ENCODE results near the gene UQCR11.

The UQCR11 gene

GRCh38 chr19:1626417-1627010, 21.3 kb upstream of the UQCR11 start:
- Mint-ChIP-seq H3K9me3 (no peaks in the 10 kb centered on the region), H3K27ac (no peak overlapping the region), H3K4me1 (ENCODE audit: low read depth) (no peaks in the 10 kb centered on the region), H3K4me3 (no peak overlapping the region), H3K36me3 (ENCODE audit: low read depth) (peaks cover 42% of the 10 kb centered on the region), H3K27me3 (no peaks in the 10 kb centered on the region)
- DNase-seq, result no peak

DNA sequence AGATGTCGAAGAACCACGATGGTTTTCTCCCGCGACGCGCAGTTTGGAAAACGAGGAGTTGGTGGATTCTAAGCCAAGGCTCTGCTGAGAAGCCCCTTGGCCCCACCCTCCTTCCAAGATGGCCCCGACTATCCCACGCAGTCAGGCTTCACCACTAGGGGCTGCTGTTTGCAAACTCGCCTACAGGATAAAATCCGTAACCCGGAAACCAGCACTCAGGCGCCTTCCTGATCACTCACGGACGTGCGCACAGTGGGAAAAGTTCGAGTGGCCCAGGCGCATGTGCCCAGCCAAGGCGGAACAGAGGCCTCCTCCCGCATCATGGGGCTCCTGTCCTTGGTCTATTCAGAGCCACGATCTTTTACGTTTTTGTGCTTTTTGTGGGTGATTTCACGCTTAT, 19.2 kb upstream of the UQCR11 start:
- Mint-ChIP-seq H3K4me1 (ENCODE audit: low read depth) (peaks cover under 1% of the 10 kb centered on the region), H3K27me3 (no peaks in the 10 kb centered on the region), H3K4me3 (no peak overlapping the region), H3K36me3 (ENCODE audit: low read depth) (peaks cover 53% of the 10 kb centered on the region), H3K9me3 (no peaks in the 10 kb centered on the region), H3K27ac (no peak overlapping the region)
- DNase-seq, result peak; percentile 65

- H3K27ac Mint-ChIP-seq, result peak overlapping the region; percentile 13
- peaks cover 13% of the 10 kb centered on the region for H3K4me1 Mint-ChIP-seq (ENCODE audit: low read depth)
- no peaks in the 10 kb centered on the region for H3K9me3 Mint-ChIP-seq
- peaks cover 68% of the 10 kb centered on the region for H3K36me3 Mint-ChIP-seq (ENCODE audit: low read depth)
- no peak for DNase-seq
- H3K4me3 Mint-ChIP-seq, result no peak overlapping the region
- no peaks in the 10 kb centered on the region for H3K27me3 Mint-ChIP-seq
Observed at GRCh38 chr19:1622541-1622940, 17.3 kb upstream of the UQCR11 start.

DNA sequence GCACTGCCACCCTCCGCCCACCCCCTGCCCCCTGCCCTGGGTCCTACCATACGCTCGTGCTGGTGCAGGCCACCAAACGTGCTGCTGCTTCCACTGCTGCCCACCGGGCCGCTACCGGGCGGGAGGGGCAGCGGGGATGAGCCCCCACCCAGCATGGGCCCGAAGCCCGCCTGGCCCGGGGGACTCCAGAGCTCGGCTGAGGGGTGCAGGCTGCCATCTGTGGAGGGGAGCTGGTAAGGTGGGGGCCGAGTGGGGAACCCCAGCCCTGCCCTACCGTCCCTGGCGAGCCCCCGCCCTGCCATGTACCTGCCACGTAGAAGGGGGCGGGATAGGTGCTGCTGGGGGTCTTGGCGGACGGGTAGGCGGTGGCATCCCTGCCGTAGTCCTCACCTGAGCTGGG, 16.7 kb upstream of the UQCR11 start:
- no peak overlapping the region for H3K4me3 Mint-ChIP-seq
- peaks cover 73% of the 10 kb centered on the region for H3K36me3 Mint-ChIP-seq (ENCODE audit: low read depth)
- peaks cover 18% of the 10 kb centered on the region for H3K4me1 Mint-ChIP-seq (ENCODE audit: low read depth)
- no peaks in the 10 kb centered on the region for H3K9me3 Mint-ChIP-seq
- DNase-seq, result no peak
- no peak overlapping the region for H3K27ac Mint-ChIP-seq
- no peaks in the 10 kb centered on the region for H3K27me3 Mint-ChIP-seq

DNA sequence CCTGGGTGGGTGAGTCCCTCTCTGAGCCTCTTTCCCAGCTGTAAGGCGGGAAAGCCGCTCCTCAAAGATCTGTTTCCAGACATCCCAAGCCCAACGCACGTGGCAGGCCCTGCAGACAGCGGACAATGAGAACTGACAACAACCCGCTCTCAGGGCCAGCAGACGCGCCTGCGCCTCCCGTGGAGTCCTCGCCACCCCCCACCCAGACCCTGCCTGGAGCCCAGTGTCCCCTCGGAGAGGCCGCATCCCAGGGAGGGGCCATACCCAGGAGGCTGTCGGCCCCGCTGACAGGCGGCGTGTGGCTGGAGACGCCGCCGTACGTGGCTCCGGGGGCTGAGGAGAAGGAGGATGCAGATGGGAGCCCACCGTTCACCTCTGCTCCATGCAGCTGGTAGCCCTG, 16.3 kb upstream of the UQCR11 start:
- H3K36me3 Mint-ChIP-seq (ENCODE audit: low read depth), result peaks cover 77% of the 10 kb centered on the region
- peaks cover 23% of the 10 kb centered on the region for H3K4me1 Mint-ChIP-seq (ENCODE audit: low read depth)

DNA sequence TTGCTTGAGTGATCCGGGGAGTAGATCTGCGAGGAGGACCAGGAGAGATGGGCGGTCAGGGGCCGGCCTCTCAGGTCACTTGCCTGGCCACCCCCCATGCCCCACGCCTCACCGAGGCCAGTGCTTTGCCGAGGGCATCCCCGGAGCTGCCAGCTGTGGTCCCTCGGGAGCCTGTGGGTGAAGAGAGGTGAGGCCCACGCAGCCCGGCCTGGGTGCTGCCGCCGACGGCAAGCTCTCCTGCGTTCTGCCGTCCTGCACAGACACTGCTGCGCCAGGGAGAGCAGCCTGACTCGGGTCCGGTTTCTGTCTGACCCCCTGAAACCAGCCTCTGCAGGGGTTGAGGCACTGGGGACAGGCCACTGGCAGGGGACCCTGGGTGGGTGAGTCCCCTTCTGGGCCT, 15.8 kb upstream of the UQCR11 start:
- no peak overlapping the region for H3K4me3 Mint-ChIP-seq
- no peak overlapping the region for H3K27ac Mint-ChIP-seq
- DNase-seq, result no peak
- H3K4me1 Mint-ChIP-seq (ENCODE audit: low read depth), result peaks cover 25% of the 10 kb centered on the region
- no peaks in the 10 kb centered on the region for H3K9me3 Mint-ChIP-seq
- H3K27me3 Mint-ChIP-seq, result no peaks in the 10 kb centered on the region
- peaks cover 81% of the 10 kb centered on the region for H3K36me3 Mint-ChIP-seq (ENCODE audit: low read depth)

More for the DNA sequence above, 16.3 kb upstream of the UQCR11 start:
- Mint-ChIP-seq H3K9me3 (no peaks in the 10 kb centered on the region), H3K27me3 (no peaks in the 10 kb centered on the region), H3K4me3 (no peak overlapping the region), H3K27ac (no peak overlapping the region)
- no peak for DNase-seq

GRCh38 chr19:1620502-1620901, 15.2 kb upstream of the UQCR11 start:
- no peaks in the 10 kb centered on the region for H3K9me3 Mint-ChIP-seq
- no peak for DNase-seq
- H3K4me3 Mint-ChIP-seq, result no peak overlapping the region
- H3K4me1 Mint-ChIP-seq (ENCODE audit: low read depth), result peaks cover 25% of the 10 kb centered on the region
- no peaks in the 10 kb centered on the region for H3K27me3 Mint-ChIP-seq
- peaks cover 81% of the 10 kb centered on the region for H3K36me3 Mint-ChIP-seq (ENCODE audit: low read depth)
- H3K27ac Mint-ChIP-seq, result no peak overlapping the region

DNA sequence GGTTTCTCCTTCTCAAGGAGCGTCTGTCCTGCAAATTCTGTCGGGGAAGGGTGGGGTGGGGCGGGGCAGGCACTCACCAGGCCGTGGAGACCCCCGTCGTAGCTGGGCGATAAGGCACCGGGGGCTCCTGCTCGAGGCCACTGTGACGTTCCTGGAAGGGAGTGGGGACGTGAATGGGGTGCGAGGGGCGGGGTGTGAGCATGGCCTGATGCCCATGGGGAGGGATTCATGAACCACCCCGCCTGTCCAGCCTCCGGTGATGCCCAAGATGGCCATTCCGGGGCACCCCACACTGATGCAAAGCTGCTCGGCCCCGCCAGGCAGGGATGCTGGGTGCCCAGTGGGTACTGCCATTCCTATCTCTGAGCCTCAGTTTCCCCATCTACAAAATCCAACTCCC, 14.4 kb upstream of the UQCR11 start:
- Mint-ChIP-seq H3K27me3 (no peaks in the 10 kb centered on the region), H3K4me3 (no peak overlapping the region), H3K9me3 (no peaks in the 10 kb centered on the region), H3K27ac (no peak overlapping the region), H3K36me3 (ENCODE audit: low read depth) (peaks cover 83% of the 10 kb centered on the region), H3K4me1 (ENCODE audit: low read depth) (peaks cover 25% of the 10 kb centered on the region)
- no peak for DNase-seq

- Mint-ChIP-seq H3K9me3 (no peaks in the 10 kb centered on the region), H3K27me3 (no peaks in the 10 kb centered on the region), H3K27ac (no peak overlapping the region), H3K4me3 (no peak overlapping the region), H3K4me1 (ENCODE audit: low read depth) (peaks cover 25% of the 10 kb centered on the region), H3K36me3 (ENCODE audit: low read depth) (peaks cover 83% of the 10 kb centered on the region)
- no peak for DNase-seq
Observed at GRCh38 chr19:1619094-1619439, 13.8 kb upstream of the UQCR11 start.

DNA sequence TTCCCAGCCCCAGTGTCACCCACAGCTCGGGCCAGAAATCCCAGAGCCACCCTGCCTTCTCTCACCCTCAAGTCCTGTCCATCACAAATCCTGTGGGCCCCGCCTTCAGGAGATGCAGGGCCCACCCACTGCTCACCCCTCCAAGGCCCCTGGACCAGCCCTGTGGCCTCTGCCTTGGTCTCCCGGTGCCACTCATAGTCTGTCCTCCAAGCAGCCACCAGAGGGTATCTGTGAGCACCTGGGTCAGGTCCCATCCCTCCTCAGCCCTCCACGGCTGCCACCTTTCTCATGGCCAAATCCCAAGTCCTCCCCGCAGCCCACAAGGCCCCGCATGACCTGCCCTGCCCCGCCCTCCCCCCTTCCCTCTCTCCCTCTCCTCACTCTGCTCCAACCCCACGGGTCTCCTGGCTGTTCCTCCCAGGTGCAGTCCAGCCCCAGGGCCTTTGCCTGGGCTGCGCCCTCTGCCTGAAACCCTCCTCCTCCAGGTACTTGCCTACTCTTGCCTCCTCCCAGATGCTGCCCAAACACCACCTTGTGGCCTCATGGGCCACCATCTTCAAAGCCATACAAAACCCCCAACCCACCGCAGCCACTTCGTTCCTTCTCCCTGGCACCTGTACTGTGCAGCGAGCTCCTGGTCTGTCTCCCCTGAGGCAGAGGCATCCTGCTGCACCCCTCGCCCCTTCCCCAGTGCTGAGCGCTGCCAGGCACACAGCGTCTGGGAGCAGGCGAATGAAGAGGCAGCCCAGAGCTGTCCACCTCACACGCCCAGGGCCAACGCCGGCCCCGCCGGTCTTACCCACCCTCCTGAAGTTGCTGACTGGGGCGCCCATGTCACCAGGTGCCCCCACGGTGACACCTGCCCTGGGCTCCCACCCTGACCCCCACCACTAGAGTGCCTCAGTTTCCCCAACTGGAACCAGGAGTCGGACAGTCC, 13.2 kb upstream of the UQCR11 start:
- no peaks in the 10 kb centered on the region for H3K9me3 Mint-ChIP-seq
- no peak for DNase-seq
- H3K4me3 Mint-ChIP-seq, result no peak overlapping the region
- H3K4me1 Mint-ChIP-seq (ENCODE audit: low read depth), result peaks cover 25% of the 10 kb centered on the region
- peak overlapping the region; percentile 70 for H3K27ac Mint-ChIP-seq
- H3K27me3 Mint-ChIP-seq, result no peaks in the 10 kb centered on the region
- H3K36me3 Mint-ChIP-seq (ENCODE audit: low read depth), result peaks cover 83% of the 10 kb centered on the region

DNA sequence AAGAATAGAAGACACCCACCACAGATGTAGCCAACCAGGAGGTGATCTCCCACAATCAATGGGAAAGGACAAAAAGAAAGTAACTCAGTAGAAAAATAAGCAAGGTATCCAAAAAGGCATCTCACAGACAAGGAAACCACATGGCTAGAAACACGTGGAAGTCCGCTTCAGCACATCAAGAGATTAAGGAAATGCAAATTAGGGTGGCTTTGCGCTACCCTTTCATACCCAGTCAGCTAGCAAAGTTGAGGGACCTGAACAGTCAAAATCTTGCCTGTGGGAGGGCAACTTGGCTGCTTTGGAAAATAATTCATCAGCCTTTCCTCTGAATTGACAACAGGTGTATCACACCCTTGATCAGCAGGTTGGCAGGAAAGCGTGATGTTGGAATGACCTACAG, 11.6 kb upstream of the UQCR11 start:
- peaks cover 88% of the 10 kb centered on the region for H3K36me3 Mint-ChIP-seq (ENCODE audit: low read depth)
- DNase-seq, result no peak
- no peaks in the 10 kb centered on the region for H3K9me3 Mint-ChIP-seq
- H3K27ac Mint-ChIP-seq, result peak overlapping the region; percentile 92
- peaks cover 25% of the 10 kb centered on the region for H3K4me1 Mint-ChIP-seq (ENCODE audit: low read depth)
- no peaks in the 10 kb centered on the region for H3K27me3 Mint-ChIP-seq
- H3K4me3 Mint-ChIP-seq, result no peak overlapping the region

GRCh38 chr19:1616396-1616795, 11.1 kb upstream of the UQCR11 start:
- H3K27ac Mint-ChIP-seq, result peak overlapping the region; percentile 92

GRCh38 chr19:1615156-1615765, 10.0 kb upstream of the UQCR11 start:
- H3K9me3 Mint-ChIP-seq, result no peaks in the 10 kb centered on the region
- H3K27ac Mint-ChIP-seq, result peak overlapping the region; percentile 37
- H3K27me3 Mint-ChIP-seq, result no peaks in the 10 kb centered on the region
- H3K4me1 Mint-ChIP-seq (ENCODE audit: low read depth), result peaks cover 37% of the 10 kb centered on the region
- H3K4me3 Mint-ChIP-seq, result no peak overlapping the region
- H3K36me3 Mint-ChIP-seq (ENCODE audit: low read depth), result peaks cover 90% of the 10 kb centered on the region
- no peak for DNase-seq

More at GRCh38 chr19:1616396-1616795, 11.1 kb upstream of the UQCR11 start:
- H3K36me3 Mint-ChIP-seq (ENCODE audit: low read depth), result peaks cover 89% of the 10 kb centered on the region
- no peaks in the 10 kb centered on the region for H3K9me3 Mint-ChIP-seq
- H3K4me3 Mint-ChIP-seq, result no peak overlapping the region
- H3K4me1 Mint-ChIP-seq (ENCODE audit: low read depth), result peaks cover 28% of the 10 kb centered on the region
- DNase-seq, result no peak
- H3K27me3 Mint-ChIP-seq, result no peaks in the 10 kb centered on the region

DNA sequence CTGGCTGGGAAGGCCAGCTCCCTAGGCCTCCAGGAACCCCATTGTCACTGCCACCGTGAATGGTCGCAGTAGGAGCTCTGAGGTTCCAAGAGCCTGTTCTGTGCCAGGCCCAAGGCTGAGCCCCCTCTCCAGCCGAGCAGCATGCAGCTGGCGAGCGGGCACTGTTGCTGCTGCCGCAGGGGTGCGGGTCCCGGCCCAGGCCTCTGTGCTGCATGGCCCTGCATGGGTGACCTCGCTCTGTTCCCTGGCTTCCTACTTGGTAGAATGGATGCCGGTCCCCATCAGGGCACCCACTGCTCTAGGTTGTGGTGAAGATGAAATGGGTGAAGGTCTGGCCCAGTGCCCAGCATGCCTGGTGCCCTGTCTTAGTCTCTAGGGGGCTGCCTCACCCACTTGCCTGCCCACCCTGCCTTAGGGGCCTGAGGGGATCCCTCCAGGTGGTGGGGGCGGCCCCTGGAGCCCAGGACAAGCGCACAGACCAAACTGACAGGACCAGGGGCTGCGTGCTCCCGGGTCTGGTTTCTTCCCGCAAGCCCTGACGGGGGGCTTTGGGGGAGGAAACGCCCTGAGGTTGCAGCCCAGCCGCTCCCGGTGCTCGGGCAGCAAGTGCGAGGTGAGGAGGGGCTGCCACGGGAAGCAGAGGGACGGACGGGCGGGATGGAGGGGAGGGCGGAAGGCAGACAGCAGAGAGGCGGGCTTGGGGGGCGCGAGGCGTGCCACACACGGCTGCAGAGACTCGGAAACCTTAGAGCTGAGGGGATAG, 8.7 kb upstream of the UQCR11 start:
- H3K27me3 Mint-ChIP-seq, result no peaks in the 10 kb centered on the region
- H3K9me3 Mint-ChIP-seq, result no peaks in the 10 kb centered on the region
- peaks cover 88% of the 10 kb centered on the region for H3K36me3 Mint-ChIP-seq (ENCODE audit: low read depth)
- no peak for DNase-seq
- H3K27ac Mint-ChIP-seq, result no peak overlapping the region
- H3K4me3 Mint-ChIP-seq, result no peak overlapping the region
- peaks cover 47% of the 10 kb centered on the region for H3K4me1 Mint-ChIP-seq (ENCODE audit: low read depth)

Measured in activated T-cell treated with anti-CD3 and anti-CD28 coated beads, Interleukin-2, amount 50 U/mL, for 24 hours (primary cell).